Uterus (tissue), 2 donors: ENCODE data around the gene SCN8A.

Experiments used
- CTCF ChIP-seq, 4 experiments: fragments of 200-600 bp in 2 of 4; fragments of 450-650 bp in 2 of 4; sonication (generic) in 2 of 4; IDR thresholded peaks; one replicate each; pipeline ENCODE4 v1.5.1; 2016 to 2019; ENCODE audit warnings: antibody characterized with exemption in 4 of 4, mild to moderate bottlenecking in 2 of 4, moderate library complexity in 1 of 4
- POLR2A ChIP-seq, 2 donors: fragments of 450-650 bp; IDR thresholded peaks; one replicate each; pipeline ENCODE4 v1.6.1; 2016; ENCODE audit warnings: antibody characterized with exemption in 2 of 2, mild to moderate bottlenecking in 1 of 2, moderate library complexity in 1 of 2

- TF ChIP-seq POLR2A (IDR thresholded peaks at IDR 0.05) = no peak
- no peak for TF ChIP-seq CTCF (IDR thresholded peaks at IDR 0.05)
Measured at GRCh38 chr12:51850965-51851299, 259.9 kb downstream of the SCN8A start.
